HepG2 (cell line): ENCODE measurements around the gene TRAPPC5. TPM values are rescaled to one million over a fixed set of nuclear protein-coding genes. Genes with fewer than 3 reads are reported as not detected.

Source experiments
- ATAC-seq: fragments of 200-7000 bp; cut with Tn5 transposase; 3 replicates; pipeline ENCODE4 v1.9.1; 2020; ENCODE audit warnings: mild to moderate bottlenecking, moderate library complexity
- Bru-seq: library from RNA; stranded (reverse); fragments of 400-500 nt; gene quantifications from one replicate; lab custom pipeline; 2021; lab: Mats Ljungman, UMichigan
- BruChase-seq, 2 experiments: library from RNA; stranded (reverse); fragments of 400-500 nt; gene quantifications; one replicate each; lab custom pipeline; 2021; lab: Mats Ljungman, UMichigan
- BruUV-seq: library from RNA; stranded (reverse); fragments of 400-500 nt; replicated peaks from 2 replicates; lab custom pipeline; 2021; lab: Mats Ljungman, UMichigan
- CTCF ChIA-PET: fragments of 300-600 bp; formaldehyde crosslinking; extraction: SDS; loops from one replicate; lab custom pipeline; 2021; ENCODE audit warnings: low total read pairs, inconsistent platforms, low intra/inter-chr PET ratio; lab: Yijun Ruan, JAX
- POLR2A ChIA-PET: fragments of 350-600 bp; sonication (Branson Sonifier 250); formaldehyde crosslinking; loops from one replicate; lab custom pipeline; 2020; ENCODE audit warnings: antibody characterized with exemption, inconsistent platforms; lab: Yijun Ruan, JAX
- DNase-seq: peaks from one replicate; pipeline ENCODE4 v3.0.0-alpha.2; 2015; ENCODE audit warnings: low spot score
- FAIRE-seq: peaks from 3 replicates; lab custom pipeline; 2011; peaks lifted over from hg19 to GRCh38; lab: Jason Lieb, UNC
- H2AFZ ChIP-seq: one replicate; pipeline ENCODE4 v1.6.1; 2011; ENCODE audit warnings: low read length, inconsistent platforms
- H3K27ac ChIP-seq: fragments of 300-600 bp; 3 replicates; pipeline ENCODE4 v1.8.0; 2011; ENCODE audit warnings: mixed run types, mild to moderate bottlenecking, mixed read lengths, low read length, inconsistent platforms; ENCODE audit not compliant: insufficient read depth; ENCODE audit errors: extremely low read length
- H3K27me3 ChIP-seq, 2 experiments: fragments of 200-600 bp in 1 of 2; 2 replicates in 1 of 2; 3 replicates in 1 of 2; pipeline versions ENCODE4 v1.6.0 to v1.8.0; 2011; ENCODE audit warnings: low read length in 2 of 2, mild to moderate bottlenecking in 2 of 2, moderate library complexity in 2 of 2, inconsistent platforms in 1 of 2; ENCODE audit not compliant: insufficient read depth in 2 of 2, control insufficient read depth in 1 of 2
- H3K36me3 ChIP-seq, 2 experiments: fragments of 200-600 bp in 1 of 2; replicated peaks in 1 of 2; 2 replicates in 1 of 2; 3 replicates in 1 of 2; pipeline versions ENCODE4 v1.5.1 to v1.8.0; 2011; ENCODE audit warnings: low read length in 2 of 2, inconsistent platforms in 1 of 2; ENCODE audit not compliant: insufficient read depth in 2 of 2, control insufficient read depth in 1 of 2
- H3K4me1 ChIP-seq: 2 replicates; pipeline ENCODE4 v1.5.1; 2012; ENCODE audit warnings: low read length, inconsistent platforms; ENCODE audit not compliant: insufficient read depth
- H3K4me2 ChIP-seq: 2 replicates; pipeline ENCODE4 v1.6.0; 2011; ENCODE audit warnings: low read depth, low read length, inconsistent platforms
- H3K4me3 ChIP-seq, 3 experiments: fragments of 200-600 bp in 1 of 3; sonication (generic), shearing (Covaris generic) in 1 of 3; replicated peaks in 1 of 3; 2 replicates each; pipeline ENCODE4 v1.5.1; 2011 to 2016; ENCODE audit warnings: low read length in 3 of 3, inconsistent platforms in 2 of 3, low read depth in 2 of 3, mild to moderate bottlenecking in 2 of 3, control low read depth in 1 of 3, mixed read lengths in 1 of 3; ENCODE audit not compliant: insufficient read depth in 1 of 3
- H3K79me2 ChIP-seq: one replicate; pipeline ENCODE4 v1.6.1; 2011; ENCODE audit warnings: low read length, inconsistent platforms; ENCODE audit not compliant: insufficient read depth
- H3K9ac ChIP-seq: 2 replicates; pipeline ENCODE4 v1.6.0; 2011; ENCODE audit warnings: mild to moderate bottlenecking, low read depth, low read length, inconsistent platforms; ENCODE audit not compliant: insufficient read depth
- H3K9me3 ChIP-seq: 2 replicates; pipeline ENCODE4 v1.5.1; 2012; ENCODE audit warnings: mild to moderate bottlenecking, low read length
- H4K20me1 ChIP-seq: 2 replicates; pipeline ENCODE4 v1.6.0; 2011; ENCODE audit warnings: inconsistent platforms, mild to moderate bottlenecking, low read length, moderate library complexity; ENCODE audit not compliant: insufficient read depth
- BCL6 ChIP-seq: IDR thresholded peaks from 2 replicates; pipeline ENCODE4 v1.6.1; 2016; ENCODE audit warnings: missing genetic modification reagents, missing compliant biosample characterization
- CTCF ChIP-seq: sonication (generic); formaldehyde crosslinking; IDR thresholded peaks from 2 replicates; pipeline ENCODE4 v1.5.0; 2020; ENCODE audit warnings: mild to moderate bottlenecking, missing genetic modification reagents, moderate library complexity
- DBP ChIP-seq: sonication (generic); formaldehyde crosslinking; IDR thresholded peaks from 2 replicates; pipeline ENCODE4 v1.4.0; 2020; ENCODE audit warnings: missing genetic modification reagents; ENCODE audit errors: not compliant biosample characterization
- GATAD1 ChIP-seq: IDR thresholded peaks from 2 replicates; pipeline ENCODE4 v1.6.1; 2016; ENCODE audit warnings: missing genetic modification reagents, missing compliant biosample characterization
- GZF1 ChIP-seq: sonication (generic); formaldehyde crosslinking; IDR thresholded peaks from 2 replicates; pipeline ENCODE4 v1.5.1; 2020; ENCODE audit warnings: mild to moderate bottlenecking, missing genetic modification reagents
- IRF9 ChIP-seq: sonication (generic); formaldehyde crosslinking; IDR thresholded peaks from 2 replicates; pipeline ENCODE4 v1.8.0; 2022; ENCODE audit warnings: missing genetic modification reagents, mild to moderate bottlenecking, borderline replicate concordance
- RAD21 ChIP-seq: fragments of 450-650 bp; formaldehyde crosslinking; IDR thresholded peaks from 2 replicates; pipeline ENCODE4 v1.5.0; 2020; ENCODE audit warnings: mild to moderate bottlenecking
- XRCC5 ChIP-seq: fragments of 200-400 bp; formaldehyde crosslinking; optimal IDR thresholded peaks from 2 replicates; pipeline ENCODE3; 2017; ENCODE audit warnings: mild to moderate bottlenecking, low read length
- ZNF260 ChIP-seq: sonication (generic); formaldehyde crosslinking; IDR thresholded peaks from 2 replicates; pipeline ENCODE4 v1.4.0; 2020; ENCODE audit warnings: missing genetic modification reagents, low read depth, mild to moderate bottlenecking, borderline replicate concordance
- ZNF556 ChIP-seq: sonication (generic); formaldehyde crosslinking; IDR thresholded peaks from 2 replicates; pipeline ENCODE4 v1.4.0; 2020; ENCODE audit warnings: mild to moderate bottlenecking, missing genetic modification reagents, borderline replicate concordance
- ZNF558 ChIP-seq: sonication (generic); formaldehyde crosslinking; IDR thresholded peaks from 2 replicates; pipeline ENCODE4 v1.9.0; 2022; ENCODE audit warnings: mild to moderate bottlenecking, missing genetic modification reagents, borderline replicate concordance
- ZNF766 ChIP-seq: sonication (generic); formaldehyde crosslinking; IDR thresholded peaks from 2 replicates; pipeline ENCODE4 v1.5.0; 2020; ENCODE audit warnings: missing genetic modification reagents, borderline replicate concordance
- WGBS: methylation state at CpG from one replicate; pipeline ENCODE4 v1.1.6; 2017; ENCODE audit warnings: low lambda C conversion rate; 5-methylcytosine and 5-hydroxymethylcytosine counted together
- in situ Hi-C: cut with HindIII; loops from 2 replicates; pipeline ENCODE4 v1.10.0; 2017; ENCODE audit warnings: low pct_unique_long_range_greater_than_20kb; ENCODE audit not compliant: extremely low pct_ligation_motif_present
- intact Hi-C: fragments of 100-400 bp; cut with micrococcal nuclease; formaldehyde crosslinking; loops from one replicate; pipeline ENCODE4 v1.10.0; 2022; ENCODE audit not compliant: unreplicated experiment
- long read RNA-seq, 2 experiments: library from RNA in 1 of 2; library from polyadenylated mRNA in 1 of 2; stranded (forward) in 1 of 2; unstranded in 1 of 2; transcript quantifications; one replicate each; pipeline ENCODE4 v2.0.0, GENCODE V29; 2019 to 2022
- polyA minus RNA-seq, 3 experiments: library from RNA; depleted of rRNA, polyadenylated mRNA; stranded (reverse); fragments of >200 nt; gene quantifications; 2 replicates each; pipeline ENCODE4 v1.2.3, GENCODE V29; 2011; ENCODE audit warnings: low replicate concordance in 1 of 3
- polyA plus RNA-seq, 8 experiments: library from polyadenylated mRNA; depleted of rRNA in 3 of 8; stranded (reverse) in 7 of 8; unstranded in 1 of 8; fragments of >200 nt; fragmentation: Illumina TruSeq in 4 of 8; extraction: Trizol in 4 of 8; gene quantifications; 2 replicates each; pipeline versions ENCODE4 v1.2.1 to v1.2.3, GENCODE V29; 2011 to 2016; ENCODE audit warnings: low read depth in 4 of 8, missing spikeins in 1 of 8, mixed read lengths in 1 of 8; ENCODE audit not compliant: insufficient read depth in 1 of 8
- total RNA-seq, 5 experiments: library from RNA; depleted of rRNA; stranded (reverse); fragments of >200 nt; fragmentation: Illumina TruSeq; extraction: Trizol; gene quantifications; 2 replicates each; pipeline ENCODE4 v1.2.3, GENCODE V29; 2016; ENCODE audit warnings: low read depth in 1 of 5

The TRAPPC5 gene
- total RNA-seq (2016; rRNA removed; fragmentation: Illumina TruSeq; extraction: Trizol) (74.8 and 78.7 TPM in 2 replicates), polyA plus RNA-seq (2011; rRNA removed) (38.5 and 53.6 TPM in 2 replicates), polyA minus RNA-seq (2011; rRNA and poly(A)+ RNA removed; ENCODE audit: low replicate concordance) (46.6 and 82.5 TPM in 2 replicates), Bru-seq, nascent RNA (percentile 34 among the genes with signal in this experiment), BruChase-seq, experiment 1, labeled RNA remaining after a 6-hour chase (percentile 35 among the genes with signal in this experiment), BruChase-seq, experiment 2, labeled RNA remaining after a 2-hour chase (percentile 36 among the genes with signal in this experiment)
- total RNA-seq (2016; cell fraction: cytosol; rRNA removed; fragmentation: Illumina TruSeq; extraction: Trizol; ENCODE audit: low read depth) = 73.7 and 88.2 TPM in 2 replicates
- total RNA-seq (2016; cell fraction: insoluble cytoplasmic fraction; rRNA removed; fragmentation: Illumina TruSeq; extraction: Trizol) = 85.8 and 87.4 TPM in 2 replicates
- total RNA-seq (2016; cell fraction: membrane; rRNA removed; fragmentation: Illumina TruSeq; extraction: Trizol) = 66.2 and 93.1 TPM in 2 replicates
- 38.3 and 41.5 TPM in 2 replicates for total RNA-seq (2016; cell fraction: nucleus; rRNA removed; fragmentation: Illumina TruSeq; extraction: Trizol)
- polyA plus RNA-seq (2011; cell fraction: cytosol; rRNA removed) = 23.1 and 50.4 TPM in 2 replicates
- 17.6 and 18.8 TPM in 2 replicates for polyA plus RNA-seq (2011; cell fraction: nucleus; rRNA removed)
- polyA plus RNA-seq (2012) = 25.3 and 48.3 TPM in 2 replicates
- polyA plus RNA-seq (2016; cell fraction: cytosol; fragmentation: Illumina TruSeq; extraction: Trizol; ENCODE audit: low read depth) = 68.2 and 80.1 TPM in 2 replicates
- 78.0 and 80.4 TPM in 2 replicates for polyA plus RNA-seq (2016; cell fraction: insoluble cytoplasmic fraction; fragmentation: Illumina TruSeq; extraction: Trizol; ENCODE audit: low read depth)
- polyA plus RNA-seq (2016; cell fraction: membrane; fragmentation: Illumina TruSeq; extraction: Trizol; ENCODE audit: low read depth) = 55.0 and 69.6 TPM in 2 replicates
- 68.2 and 71.7 TPM in 2 replicates for polyA plus RNA-seq (2016; cell fraction: nucleus; fragmentation: Illumina TruSeq; extraction: Trizol; ENCODE audit: insufficient read depth, low read depth)
- polyA minus RNA-seq (2011; cell fraction: cytosol; rRNA and poly(A)+ RNA removed) = 36.2 and 41.8 TPM in 2 replicates
- polyA minus RNA-seq (2011; cell fraction: nucleus; rRNA and poly(A)+ RNA removed) = 1.1 and 1.3 TPM in 2 replicates
- long read RNA-seq, experiment 1, full-length matches to known transcripts = 79 of 79 reads
- long read RNA-seq, experiment 1, partial matches to known transcripts = 0 of 79 reads
- long read RNA-seq, experiment 1, other reads (novel, unspliced or antisense) = 0 of 79 reads
- long read RNA-seq, experiment 2, full-length matches to known transcripts = 67 of 67 reads
- long read RNA-seq, experiment 2, partial matches to known transcripts = 0 of 67 reads
- long read RNA-seq, experiment 2, other reads (novel, unspliced or antisense) = 0 of 67 reads

GRCh38 chr19:7680606-7681339, at the start of gene TRAPPC5:
Gene TRAPPC5 (plus strand): TSS chr19:7680833. CDS start chr19:7682254, 1,421 bp downstream.
- Histone ChIP-seq H3K4me2 (peak within 1 kb of the TSS; percentile 92), H3K27ac (peak within 1 kb of the TSS; percentile 57), H3K79me2 (peaks cover 5% of the 10 kb centered on the region), H3K27me3 (peaks cover 3 to 18% of the 10 kb centered on the region in 2 experiments; a peak in 2 of 5 replicates), H3K9me3 (no peaks in the 10 kb centered on the region), H3K4me1 (peaks cover 36% of the 10 kb centered on the region), H3K9ac (peak within 1 kb of the TSS; percentile 88), H3K36me3 (0 out of 5 replicates have a peak, but pooled peaks cover 0 to 2% of the 10 kb centered on the region in 2 experiments), H4K20me1 (no peaks in the 10 kb centered on the region), H3K4me3 (peak within 1 kb of the TSS; percentile 85 to 99 (median 97)), H2AFZ (no peak within 1 kb of the TSS)
- in situ Hi-C loops = loop anchor here (5.0 to 10.0 kb wide), 2 partner anchors 114 to 118 kb away; no protein-coding TSS in a partner anchor
- ChIA-PET POLR2A (interaction anchor here (0.7 to 1.2 kb wide), 2 partner anchors 43 to 112 kb away, joined by 4 read pairs; no protein-coding TSS in a partner anchor), CTCF (interaction anchor here (2.8 to 3.1 kb wide), 2 partner anchors 29 to 112 kb away, joined by 13 to 34 read pairs; no protein-coding TSS in a partner anchor)
- BruUV-seq = no TSS peak
- intact Hi-C loops = loop anchor here (1.0 to 2.0 kb wide), 2 partner anchors 28 to 118 kb away; no protein-coding TSS in a partner anchor
- WGBS = 0% methylated on average over 5 of the region's 79 CpGs
- FAIRE-seq (no peak), ATAC-seq (peak; percentile 76), DNase-seq (peak; percentile 52)
- TF ChIP-seq DBP (CRISPR knock-in tag) (no peak), GZF1 (0 out of 2 replicates have a peak, but pooled peaks have one; percentile 1), ZNF556 (CRISPR knock-in tag) (peak; percentile 40; the same call in 1 of the 2 replicates), ZNF558 (CRISPR knock-in tag) (peak; percentile 91; the same call in 1 of the 2 replicates), ZNF766 (CRISPR knock-in tag) (peak; percentile 74; the same call in 1 of the 2 replicates), XRCC5 (peak; percentile 27), ZNF260 (no peak), GATAD1 (CRISPR knock-in tag) (peak; percentile 89), CTCF (CRISPR knock-in tag) (peak; percentile 90), RAD21 (CRISPR knock-in tag) (peak; percentile 99), BCL6 (0 out of 2 replicates have a peak, but pooled peaks have one; percentile 7), IRF9 (CRISPR knock-in tag) (peak; percentile 77; the same call in 1 of the 2 replicates)
